NT2/D1 (cell line): ENCODE results near the gene PRKG1.

Experiments used
- SUZ12 ChIP-seq: IDR thresholded peaks from 2 replicates; pipeline ENCODE4 v1.6.1; 2011; ENCODE audit not compliant: insufficient read length, insufficient read depth; ENCODE audit errors: extremely low read depth
- YY1 ChIP-seq: IDR thresholded peaks from 2 replicates; pipeline ENCODE4 v1.6.1; 2011; ENCODE audit not compliant: insufficient read length, insufficient read depth
- ZNF274 ChIP-seq: IDR thresholded peaks from 2 replicates; pipeline ENCODE4 v1.6.1; 2011; ENCODE audit warnings: mild to moderate bottlenecking, low read depth, low read length

GRCh38 chr10:51079331-51079730, 5.0 kb downstream of the PRKG1 start:
- TF ChIP-seq ZNF274 (no peak), SUZ12 (no peak), YY1 (no peak)
